HepG2 (cell line): ENCODE data around the gene CACNG7. TPM values are rescaled to one million over a fixed set of nuclear protein-coding genes. Genes with fewer than 3 reads are reported as not detected.

Source experiments
- ATAC-seq: fragments of 200-7000 bp; cut with Tn5 transposase; 3 replicates; pipeline ENCODE4 v1.9.1; 2020; ENCODE audit warnings: mild to moderate bottlenecking, moderate library complexity
- BruUV-seq: library from RNA; stranded (reverse); fragments of 400-500 nt; replicated peaks from 2 replicates; lab custom pipeline; 2021; lab: Mats Ljungman, UMichigan
- CTCF ChIA-PET: fragments of 300-600 bp; formaldehyde crosslinking; extraction: SDS; loops from one replicate; lab custom pipeline; 2021; ENCODE audit warnings: low total read pairs, inconsistent platforms, low intra/inter-chr PET ratio; lab: Yijun Ruan, JAX
- POLR2A ChIA-PET: fragments of 350-600 bp; sonication (Branson Sonifier 250); formaldehyde crosslinking; loops from one replicate; lab custom pipeline; 2020; ENCODE audit warnings: antibody characterized with exemption, inconsistent platforms; lab: Yijun Ruan, JAX
- DNase-seq: peaks from one replicate; pipeline ENCODE4 v3.0.0-alpha.2; 2015; ENCODE audit warnings: low spot score
- FAIRE-seq: peaks from 3 replicates; lab custom pipeline; 2011; peaks lifted over from hg19 to GRCh38; lab: Jason Lieb, UNC
- H2AFZ ChIP-seq: one replicate; pipeline ENCODE4 v1.6.1; 2011; ENCODE audit warnings: low read length, inconsistent platforms
- H3K27ac ChIP-seq: fragments of 300-600 bp; 3 replicates; pipeline ENCODE4 v1.8.0; 2011; ENCODE audit warnings: mixed run types, mild to moderate bottlenecking, mixed read lengths, low read length, inconsistent platforms; ENCODE audit not compliant: insufficient read depth; ENCODE audit errors: extremely low read length
- H3K27me3 ChIP-seq, 2 experiments: fragments of 200-600 bp in 1 of 2; 2 replicates in 1 of 2; 3 replicates in 1 of 2; pipeline versions ENCODE4 v1.6.0 to v1.8.0; 2011; ENCODE audit warnings: low read length in 2 of 2, mild to moderate bottlenecking in 2 of 2, moderate library complexity in 2 of 2, inconsistent platforms in 1 of 2; ENCODE audit not compliant: insufficient read depth in 2 of 2, control insufficient read depth in 1 of 2
- H3K36me3 ChIP-seq, 2 experiments: fragments of 200-600 bp in 1 of 2; replicated peaks in 1 of 2; 2 replicates in 1 of 2; 3 replicates in 1 of 2; pipeline versions ENCODE4 v1.5.1 to v1.8.0; 2011; ENCODE audit warnings: low read length in 2 of 2, inconsistent platforms in 1 of 2; ENCODE audit not compliant: insufficient read depth in 2 of 2, control insufficient read depth in 1 of 2
- H3K4me1 ChIP-seq: 2 replicates; pipeline ENCODE4 v1.5.1; 2012; ENCODE audit warnings: low read length, inconsistent platforms; ENCODE audit not compliant: insufficient read depth
- H3K4me2 ChIP-seq: 2 replicates; pipeline ENCODE4 v1.6.0; 2011; ENCODE audit warnings: low read depth, low read length, inconsistent platforms
- H3K4me3 ChIP-seq, 3 experiments: fragments of 200-600 bp in 1 of 3; sonication (generic), shearing (Covaris generic) in 1 of 3; replicated peaks in 1 of 3; 2 replicates each; pipeline ENCODE4 v1.5.1; 2011 to 2016; ENCODE audit warnings: low read length in 3 of 3, inconsistent platforms in 2 of 3, low read depth in 2 of 3, mild to moderate bottlenecking in 2 of 3, control low read depth in 1 of 3, mixed read lengths in 1 of 3; ENCODE audit not compliant: insufficient read depth in 1 of 3
- H3K79me2 ChIP-seq: one replicate; pipeline ENCODE4 v1.6.1; 2011; ENCODE audit warnings: low read length, inconsistent platforms; ENCODE audit not compliant: insufficient read depth
- H3K9ac ChIP-seq: 2 replicates; pipeline ENCODE4 v1.6.0; 2011; ENCODE audit warnings: mild to moderate bottlenecking, low read depth, low read length, inconsistent platforms; ENCODE audit not compliant: insufficient read depth
- H3K9me3 ChIP-seq: 2 replicates; pipeline ENCODE4 v1.5.1; 2012; ENCODE audit warnings: mild to moderate bottlenecking, low read length
- H4K20me1 ChIP-seq: 2 replicates; pipeline ENCODE4 v1.6.0; 2011; ENCODE audit warnings: inconsistent platforms, mild to moderate bottlenecking, low read length, moderate library complexity; ENCODE audit not compliant: insufficient read depth
- ELF3 ChIP-seq: IDR thresholded peaks from 2 replicates; pipeline ENCODE4 v1.6.1; 2016; ENCODE audit warnings: missing genetic modification reagents, missing compliant biosample characterization
- FOXP1 ChIP-seq, 2 experiments: fragments of 450-650 bp in 1 of 2; IDR thresholded peaks; 2 replicates each; pipeline ENCODE4 v1.6.1; 2017 to 2018; ENCODE audit warnings: antibody characterized with exemption in 1 of 2
- MYC ChIP-seq: sonication (generic); formaldehyde crosslinking; IDR thresholded peaks from 2 replicates; pipeline ENCODE4 v1.9.0; 2021; ENCODE audit warnings: missing genetic modification reagents, borderline replicate concordance
- POLR2A ChIP-seq, 2 experiments: IDR thresholded peaks; 2 replicates each; pipeline ENCODE4 v1.6.1; 2011; ENCODE audit warnings: low read depth in 2 of 2, low read length in 2 of 2, mild to moderate bottlenecking in 1 of 2, moderate library complexity in 1 of 2; ENCODE audit not compliant: insufficient read depth in 1 of 2
- POLR2AphosphoS2 ChIP-seq: IDR thresholded peaks from 2 replicates; pipeline ENCODE4 v1.6.1; 2011; ENCODE audit warnings: low read depth, low read length, improper control_type of control experiment
- POLR2G ChIP-seq: fragments of 200-400 bp; formaldehyde crosslinking; IDR thresholded peaks from 2 replicates; pipeline ENCODE4 v1.6.1; 2018; ENCODE audit warnings: mild to moderate bottlenecking, low read depth, low read length, moderate library complexity
- RBFOX2 ChIP-seq: fragments of 200-400 bp; formaldehyde crosslinking; IDR thresholded peaks from 2 replicates; pipeline ENCODE4 v1.6.1; 2017; ENCODE audit warnings: low read depth, mild to moderate bottlenecking, low read length
- RXRB ChIP-seq: IDR thresholded peaks from 2 replicates; pipeline ENCODE4 v1.6.1; 2016; ENCODE audit warnings: borderline replicate concordance, missing genetic modification reagents, missing compliant biosample characterization
- ZNF850 ChIP-seq: sonication (generic); formaldehyde crosslinking; conservative IDR thresholded peaks from 2 replicates; pipeline ENCODE4 v1.9.0; 2021; ENCODE audit warnings: mild to moderate bottlenecking, missing genetic modification reagents
- WGBS: methylation state at CpG from one replicate; pipeline ENCODE4 v1.1.6; 2017; ENCODE audit warnings: low lambda C conversion rate; 5-methylcytosine and 5-hydroxymethylcytosine counted together
- in situ Hi-C: cut with HindIII; loops from 2 replicates; pipeline ENCODE4 v1.10.0; 2017; ENCODE audit warnings: low pct_unique_long_range_greater_than_20kb; ENCODE audit not compliant: extremely low pct_ligation_motif_present
- intact Hi-C: fragments of 100-400 bp; cut with micrococcal nuclease; formaldehyde crosslinking; loops from one replicate; pipeline ENCODE4 v1.10.0; 2022; ENCODE audit not compliant: unreplicated experiment
- polyA plus RNA-seq, 8 experiments: library from polyadenylated mRNA; depleted of rRNA in 3 of 8; stranded (reverse) in 7 of 8; unstranded in 1 of 8; fragments of >200 nt; fragmentation: Illumina TruSeq in 4 of 8; extraction: Trizol in 4 of 8; gene quantifications; 2 replicates each; pipeline versions ENCODE4 v1.2.1 to v1.2.3, GENCODE V29; 2011 to 2016; ENCODE audit warnings: low read depth in 4 of 8, missing spikeins in 1 of 8, mixed read lengths in 1 of 8; ENCODE audit not compliant: insufficient read depth in 1 of 8
- total RNA-seq, 5 experiments: library from RNA; depleted of rRNA; stranded (reverse); fragments of >200 nt; fragmentation: Illumina TruSeq; extraction: Trizol; gene quantifications; 2 replicates each; pipeline ENCODE4 v1.2.3, GENCODE V29; 2016; ENCODE audit warnings: low read depth in 1 of 5
- TF ChIP-seq, protein P1 (sequence below), 2 experiments: IDR thresholded peaks; 2 replicates each; pipeline ENCODE4 v1.6.1; 2011 to 2012; ENCODE audit warnings: low read length in 2 of 2, borderline replicate concordance in 1 of 2, low read depth in 1 of 2, mild to moderate bottlenecking in 1 of 2, moderate library complexity in 1 of 2

CACNG7 gene
- total and polyA plus RNA-seq, 2 of the 13 experiments (the other 11 are each of a cell fraction or from before 2014, with no cell fraction given) = not detected

DNA sequence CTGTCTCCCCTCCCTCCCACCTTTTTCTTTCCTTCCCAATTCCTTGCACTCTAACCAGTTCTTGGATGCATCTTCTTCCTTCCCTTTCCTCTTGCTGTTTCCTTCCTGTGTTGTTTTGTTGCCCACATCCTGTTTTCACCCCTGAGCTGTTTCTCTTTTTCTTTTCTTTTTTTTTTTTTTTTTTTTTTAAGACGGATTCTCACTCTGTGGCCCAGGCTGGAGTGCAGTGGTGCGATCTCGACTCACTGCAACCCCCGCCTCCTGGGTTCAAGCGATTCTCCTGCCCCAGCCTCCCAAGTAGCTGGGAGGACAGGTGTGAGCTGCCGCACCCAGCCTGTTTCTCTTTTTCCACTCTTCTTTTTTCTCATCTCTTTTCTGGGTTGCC, 34.5 kb upstream of the CACNG7 start (continued):
- TF ChIP-seq, protein P1, sequence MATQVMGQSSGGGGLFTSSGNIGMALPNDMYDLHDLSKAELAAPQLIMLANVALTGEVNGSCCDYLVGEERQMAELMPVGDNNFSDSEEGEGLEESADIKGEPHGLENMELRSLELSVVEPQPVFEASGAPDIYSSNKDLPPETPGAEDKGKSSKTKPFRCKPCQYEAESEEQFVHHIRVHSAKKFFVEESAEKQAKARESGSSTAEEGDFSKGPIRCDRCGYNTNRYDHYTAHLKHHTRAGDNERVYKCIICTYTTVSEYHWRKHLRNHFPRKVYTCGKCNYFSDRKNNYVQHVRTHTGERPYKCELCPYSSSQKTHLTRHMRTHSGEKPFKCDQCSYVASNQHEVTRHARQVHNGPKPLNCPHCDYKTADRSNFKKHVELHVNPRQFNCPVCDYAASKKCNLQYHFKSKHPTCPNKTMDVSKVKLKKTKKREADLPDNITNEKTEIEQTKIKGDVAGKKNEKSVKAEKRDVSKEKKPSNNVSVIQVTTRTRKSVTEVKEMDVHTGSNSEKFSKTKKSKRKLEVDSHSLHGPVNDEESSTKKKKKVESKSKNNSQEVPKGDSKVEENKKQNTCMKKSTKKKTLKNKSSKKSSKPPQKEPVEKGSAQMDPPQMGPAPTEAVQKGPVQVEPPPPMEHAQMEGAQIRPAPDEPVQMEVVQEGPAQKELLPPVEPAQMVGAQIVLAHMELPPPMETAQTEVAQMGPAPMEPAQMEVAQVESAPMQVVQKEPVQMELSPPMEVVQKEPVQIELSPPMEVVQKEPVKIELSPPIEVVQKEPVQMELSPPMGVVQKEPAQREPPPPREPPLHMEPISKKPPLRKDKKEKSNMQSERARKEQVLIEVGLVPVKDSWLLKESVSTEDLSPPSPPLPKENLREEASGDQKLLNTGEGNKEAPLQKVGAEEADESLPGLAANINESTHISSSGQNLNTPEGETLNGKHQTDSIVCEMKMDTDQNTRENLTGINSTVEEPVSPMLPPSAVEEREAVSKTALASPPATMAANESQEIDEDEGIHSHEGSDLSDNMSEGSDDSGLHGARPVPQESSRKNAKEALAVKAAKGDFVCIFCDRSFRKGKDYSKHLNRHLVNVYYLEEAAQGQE (IDR thresholded peaks at IDR 0.05; ENCODE audit: borderline replicate concordance in 1 of 2, low read depth in 1 of 2, low read length in 2 of 2) = no peak
- TF ChIP-seq FOXP1 (IDR thresholded peaks at IDR 0.05) (no peak), FOXP1 (CRISPR knock-in tag; IDR thresholded peaks at IDR 0.05) (no peak), RXRB (CRISPR knock-in tag) (no peak)

DNA sequence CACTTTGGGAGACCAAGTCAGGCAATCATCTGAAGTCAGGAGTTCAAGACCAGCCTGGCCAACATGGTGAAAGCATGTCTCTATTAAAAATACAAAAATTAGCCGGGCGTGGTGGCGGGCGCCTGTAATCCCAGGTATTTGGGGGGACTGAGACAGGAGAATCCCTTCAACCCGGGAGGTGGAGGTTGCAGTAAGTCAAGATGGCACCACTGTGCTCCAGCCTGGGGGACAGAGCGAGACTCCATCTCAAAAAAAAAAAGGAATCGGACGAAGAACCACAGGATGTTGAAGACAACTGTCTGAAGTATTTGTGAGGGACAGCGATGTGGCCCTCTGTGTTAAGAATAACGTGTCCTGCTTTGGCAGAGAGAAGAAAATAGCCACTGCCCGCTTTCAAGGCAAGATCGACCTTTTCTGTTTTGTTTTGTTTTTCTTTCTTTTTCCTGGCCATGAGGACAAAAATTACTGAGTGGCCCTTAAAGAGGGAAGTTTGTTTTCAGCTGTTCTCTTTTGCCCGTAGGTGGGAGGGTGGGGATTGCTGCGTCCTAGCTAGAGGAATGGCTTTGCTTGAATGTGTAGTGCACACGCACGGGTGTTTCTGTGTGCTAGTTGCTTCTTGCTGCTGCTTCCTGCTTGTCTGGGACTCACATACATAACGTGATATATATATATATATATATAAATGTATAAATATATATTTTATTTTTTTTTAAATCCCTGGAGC, 33.3 kb upstream of the CACNG7 start:
- ATAC-seq (no peak), FAIRE-seq (no peak), DNase-seq (no peak)
- peaks cover 16% of the 10 kb centered on the region for H4K20me1 ChIP-seq
- H3K9ac ChIP-seq = no peak overlapping the region
- in situ Hi-C loops = no loop called here
- no peak overlapping the region for H2AFZ ChIP-seq
- no peak overlapping the region for H3K27ac ChIP-seq
- WGBS = 95% methylated on average over 17 of the region's 17 CpGs
- TF ChIP-seq POLR2A (IDR thresholded peaks at IDR 0.05; ENCODE audit: insufficient read depth in 1 of 2, low read depth in 2 of 2, low read length in 2 of 2) (peak in 1 of 2 experiments; percentile 36; a peak in 2 of 4 replicates), POLR2AphosphoS2 (peak; percentile 42), POLR2G (peak; percentile 40; the same call in 1 of the 2 replicates), ZNF850 (CRISPR knock-in tag) (no peak), ELF3 (no peak), RBFOX2 (0 out of 2 replicates have a peak, but pooled peaks have one; percentile 16), MYC (CRISPR knock-in tag) (no peak)
- POLR2A ChIA-PET = interaction anchor here (4.3 kb wide), 1 partner anchor 9 kb away, joined by 102 read pairs; the partner anchor contains the start of gene MYADM
- H3K4me3 ChIP-seq = no peak overlapping the region
- H3K4me2 ChIP-seq = no peak overlapping the region
- BruUV-seq = TSS peak; percentile 58
- peaks cover 0 to 5% of the 10 kb centered on the region in 2 experiments; a peak in 2 of 5 replicates for H3K27me3 ChIP-seq
- intact Hi-C loops = no loop called here
- H3K9me3 ChIP-seq = no peaks in the 10 kb centered on the region
- CTCF ChIA-PET = no interaction called here
- no peaks in the 10 kb centered on the region for H3K79me2 ChIP-seq
- peaks cover 17% of the 10 kb centered on the region for H3K4me1 ChIP-seq
- peaks cover 9 to 38% of the 10 kb centered on the region in 2 experiments; a peak in 4 of 5 replicates for H3K36me3 ChIP-seq
